Spleen (tissue), 11 donors: ENCODE data around the gene PEF1. TPM values are rescaled to one million over a fixed set of nuclear protein-coding genes. Genes with fewer than 3 reads are reported as not detected.
"Not testable (repeated sequence)": the region's sequence is repeated elsewhere in the genome, so short reads cannot be mapped to it uniquely, and the experiment has no call there.

ENCODE experiments used
- DNase-seq: peaks from one replicate; pipeline ENCODE4 v3.0.0-alpha.2; 2020
- H3K27ac ChIP-seq, 8 donors: fragments of 200-600 bp; sonication (generic) in 7 of 8; 1 replicate in 4 of 8; 2 replicates in 4 of 8; pipeline versions ENCODE4 v1.5.0 to v1.8.0; 2016 to 2021; ENCODE audit warnings: inconsistent platforms in 4 of 8, mild to moderate bottlenecking in 4 of 8, moderate library complexity in 1 of 8
- H3K27me3 ChIP-seq, 7 donors: fragments of 200-600 bp; sonication (generic) in 6 of 7; replicated peaks in 1 of 7; 1 replicate in 4 of 7; 2 replicates in 3 of 7; pipeline versions ENCODE4 v1.5.0 to v1.8.0; 2016 to 2021; ENCODE audit warnings: inconsistent platforms in 3 of 7, mild to moderate bottlenecking in 1 of 7
- H3K36me3 ChIP-seq, 6 donors: fragments of 200-600 bp; sonication (generic) in 5 of 6; 1 replicate in 4 of 6; 2 replicates in 2 of 6; pipeline versions ENCODE4 v1.5.0 to v1.8.0; 2016 to 2021; ENCODE audit warnings: inconsistent platforms in 2 of 6
- H3K4me1 ChIP-seq, 6 donors: fragments of 200-600 bp; sonication (generic) in 5 of 6; 1 replicate in 3 of 6; 2 replicates in 3 of 6; pipeline versions ENCODE4 v1.5.0 to v1.8.0; 2016 to 2021; ENCODE audit warnings: inconsistent platforms in 3 of 6
- H3K4me3 ChIP-seq, 8 donors: fragments of 200-600 bp; sonication (generic) in 7 of 8; 1 replicate in 4 of 8; 2 replicates in 4 of 8; pipeline versions ENCODE4 v1.5.0 to v1.8.0; 2016 to 2021; ENCODE audit warnings: inconsistent platforms in 4 of 8, mild to moderate bottlenecking in 4 of 8, moderate library complexity in 2 of 8
- H3K9me3 ChIP-seq, 8 donors: fragments of 200-600 bp; sonication (generic) in 7 of 8; 1 replicate in 4 of 8; 2 replicates in 4 of 8; pipeline versions ENCODE4 v1.5.0 to v1.8.0; 2016 to 2021; ENCODE audit warnings: inconsistent platforms in 4 of 8
- CTCF ChIP-seq, 11 experiments: fragments of 200-600 bp in 7 of 11; fragments of 450-650 bp in 4 of 11; sonication (generic) in 4 of 11; IDR thresholded peaks in 8 of 11; conservative IDR thresholded peaks in 3 of 11; 1 replicate in 7 of 11; 2 replicates in 4 of 11; pipeline versions ENCODE4 v1.4.0 to v1.8.0; 2016 to 2021; ENCODE audit warnings: antibody characterized with exemption in 11 of 11, inconsistent platforms in 4 of 11, mild to moderate bottlenecking in 1 of 11
- POLR2A ChIP-seq, 3 donors: fragments of 450-650 bp; IDR thresholded peaks; one replicate each; pipeline ENCODE4 v1.5.1; 2017; ENCODE audit warnings: antibody characterized with exemption in 3 of 3, mild to moderate bottlenecking in 1 of 3
- POLR2AphosphoS5 ChIP-seq, 3 donors: sonication (generic); formaldehyde crosslinking; IDR thresholded peaks; one replicate each; pipeline ENCODE4 v1.5.1; 2017; ENCODE audit warnings: antibody characterized with exemption in 3 of 3
- WGBS, 5 donors: extraction: QIAGEN DNeasy Blood & Tissue Kit in 3 of 5; methylation state at CpG; one replicate each; pipeline versions ENCODE4 v1.1.5 to v1.1.7; 2013 to 2018; 5-methylcytosine and 5-hydroxymethylcytosine counted together
- intact Hi-C: fragments of 100-400 bp; cut with DNase I; formaldehyde crosslinking; loops from one replicate; pipeline ENCODE4 v1.15.0; 2023; ENCODE audit warnings: low total_unique reads
- polyA plus RNA-seq, 3 donors: library from polyadenylated mRNA; stranded (reverse); fragments of 200-250 nt; gene quantifications; one replicate each; pipeline ENCODE4 v1.2.1, GENCODE V29; 2013
- total RNA-seq, 7 donors: library from RNA; depleted of rRNA in 3 of 7; stranded (reverse); fragments of >200 nt in 3 of 7; fragmentation: NEBNext Ultra II Directional in 4 of 7; extraction: Animal tissue kit (Norgen Biotek cat#: 25700) in 4 of 7; gene quantifications; one replicate each; pipeline versions ENCODE4 v1.1.0 to v1.2.1, GENCODE V29; 2016 to 2021
- donor health status: healthy with polysubstance abuse.
- donor health status: DM: no; HTN: no; CAD: no; lungs with moderate emphysema.
- donor health status: DM: no; HTN: no; CAD: no.
- donor health status: Bipolar disorder and iron deficiency.
- donor health status: healthy.
- donor health status: DM: no; HTN: no; CAD: no.
- donor health status: DM: yes; HTN: yes; CAD: no.

Gene PEF1
- total and polyA plus RNA-seq, 10 donors = 46.5 to 73.4 (median 55.7) TPM

- Histone ChIP-seq H3K9me3 (no peaks in the 10 kb centered on the region), H3K4me3 (no peak overlapping the region), H3K27me3 (peaks cover 0 to 29% (median 6%) of the 10 kb centered on the region in 7 donors), H3K27ac (peak overlapping the region in 2 of 8 donors; percentile 7 to 25), H3K36me3 (peaks cover 0 to 12% (median 3%) of the 10 kb centered on the region in 6 donors), H3K4me1 (peaks cover 13 to 52% (median 37%) of the 10 kb centered on the region in 6 donors)
- intact Hi-C loops = no loop called here
- TF ChIP-seq POLR2A (IDR thresholded peaks at IDR 0.05) (no peak), CTCF (IDR thresholded peaks at IDR 0.05 in 8 of 11, conservative IDR thresholded peaks at IDR 0.05 in 3 of 11) (no peak), POLR2AphosphoS5 (IDR thresholded peaks at IDR 0.05) (no peak)
- WGBS, 5 donors = 77 to 87% (median 78%) methylated on average over 11 of the region's 11 CpGs
- no peak for DNase-seq
These were observed 53.1 kb downstream of the PEF1 start for GRCh38 chr1:31591425-31592093.

GRCh38 chr1:31588751-31589515, 55.7 kb downstream of the PEF1 start:
- peak overlapping the region; percentile 55 to 92 (median 82) for H3K27ac ChIP-seq
- whole genome bisulfite sequencing, 5 donors = 25 to 50% (median 29%) methylated on average over 23 to 62 of the region's 62 CpGs
- peak overlapping the region in 6 of 8 donors; percentile 7 to 52 (median 16) for H3K4me3 ChIP-seq
- H3K9me3 ChIP-seq = no peaks in the 10 kb centered on the region
- peaks cover 0 to 37% (median 15%) of the 10 kb centered on the region in 6 donors for H3K36me3 ChIP-seq
- no peak for DNase-seq
- TF ChIP-seq CTCF (IDR thresholded peaks at IDR 0.05 in 8 of 11, conservative IDR thresholded peaks at IDR 0.05 in 3 of 11) (no peak), POLR2AphosphoS5 (IDR thresholded peaks at IDR 0.05) (peak; percentile 51 to 82 (median 66)), POLR2A (IDR thresholded peaks at IDR 0.05) (no peak)
- intact Hi-C loops = no loop called here
- peaks cover 0 to 29% (median 6%) of the 10 kb centered on the region in 7 donors for H3K27me3 ChIP-seq
- H3K4me1 ChIP-seq = peaks cover 19 to 65% (median 51%) of the 10 kb centered on the region in 6 donors

- Histone ChIP-seq H3K4me3 (peak overlapping the region in 1 of 8 donors; percentile 52), H3K9me3 (no peaks in the 10 kb centered on the region), H3K27ac (peak overlapping the region; percentile 55 to 92 (median 82)), H3K4me1 (peaks cover 27 to 71% (median 57%) of the 10 kb centered on the region in 6 donors), H3K27me3 (peaks cover 0 to 29% (median 6%) of the 10 kb centered on the region in 7 donors), H3K36me3 (peaks cover 0 to 45% (median 15%) of the 10 kb centered on the region in 6 donors)
- TF ChIP-seq POLR2AphosphoS5 (IDR thresholded peaks at IDR 0.05) (peak; percentile 53 to 67 (median 64)), POLR2A (IDR thresholded peaks at IDR 0.05) (no peak), CTCF (IDR thresholded peaks at IDR 0.05 in 8 of 11, conservative IDR thresholded peaks at IDR 0.05 in 3 of 11) (peak in 8 of 11 experiments; percentile 21 to 67 (median 54))
- no peak for DNase-seq
- WGBS, 5 donors = 50 to 71% (median 57%) methylated on average over 9 to 14 of the region's 14 CpGs
- intact Hi-C loops = no loop called here
These were observed 56.8 kb downstream of the PEF1 start for GRCh38 chr1:31587720-31588423.

- peaks cover 27 to 76% (median 61%) of the 10 kb centered on the region in 6 donors for H3K4me1 ChIP-seq
- 90 to 95% (median 92%) methylated on average over 5 of the region's 5 CpGs for WGBS, 5 donors
- intact Hi-C loops, DNase-seq, H3K4me3 ChIP-seq, H3K9me3 ChIP-seq: not testable (repeated sequence)
- H3K27ac ChIP-seq = peak overlapping the region in 6 of 8 donors; percentile 75 to 92 (median 86)
- H3K36me3 ChIP-seq = peaks cover 0 to 50% (median 15%) of the 10 kb centered on the region in 6 donors
- peaks cover 0 to 29% (median 6%) of the 10 kb centered on the region in 7 donors for H3K27me3 ChIP-seq
These were observed 57.4 kb downstream of the PEF1 start for GRCh38 chr1:31587328-31587699.
